GM12878 (cell line): ENCODE results near the gene PLXNA4. TPM values are rescaled to one million over a fixed set of nuclear protein-coding genes. Genes with fewer than 3 reads are reported as not detected.

ENCODE experiments used
- ATAC-seq: fragments of 200-7000 bp; cut with Tn5 transposase; 3 replicates; pipeline ENCODE4 v1.9.1; 2020; ENCODE audit warnings: mild to moderate bottlenecking, moderate library complexity
- BruUV-seq: library from RNA; stranded (reverse); fragments of 400-500 nt; replicated peaks from 2 replicates; lab custom pipeline; 2021; lab: Mats Ljungman, UMichigan
- CTCF ChIA-PET: fragments of 300-600 bp; sonication (Branson Sonifier 250); formaldehyde crosslinking; extraction: SDS; loops from one replicate; lab custom pipeline; 2021; ENCODE audit warnings: inconsistent platforms; lab: Yijun Ruan, JAX
- POLR2A ChIA-PET: fragments of 350-600 bp; formaldehyde crosslinking; extraction: SDS; loops from one replicate; lab custom pipeline; 2021; ENCODE audit warnings: inconsistent platforms; lab: Charles Lee
- RAD21 ChIA-PET: fragments of 300-600 bp; sonication (Branson Sonifier 250); formaldehyde crosslinking; loops from one replicate; lab custom pipeline; 2023; ENCODE audit warnings: antibody characterized with exemption; ENCODE audit not compliant: unreplicated experiment; lab: Charles Lee
- SMC1A ChIA-PET: fragments of 300-600 bp; sonication (Branson Sonifier 250); formaldehyde crosslinking; loops from one replicate; lab custom pipeline; 2023; ENCODE audit not compliant: unreplicated experiment, uncharacterized antibody; lab: Charles Lee
- DNase-seq: peaks from one replicate; pipeline ENCODE4 v3.0.0-alpha.2; 2011; ENCODE audit warnings: low read depth, low spot score
- FAIRE-seq: peaks from 3 replicates; lab custom pipeline; 2011; peaks lifted over from hg19 to GRCh38; lab: Jason Lieb, UNC
- H2AFZ ChIP-seq: 2 replicates; pipeline ENCODE4 v1.6.0; 2011; ENCODE audit warnings: low read depth, low read length, control low read depth; ENCODE audit not compliant: control insufficient read depth
- H3K27ac ChIP-seq: 2 replicates; pipeline ENCODE4 v1.5.1; 2011; ENCODE audit warnings: control low read depth; ENCODE audit not compliant: control insufficient read depth, insufficient read depth
- H3K27me3 ChIP-seq, 2 experiments: replicated peaks in 1 of 2; 2 replicates each; pipeline versions ENCODE4 v1.6.0 to v1.6.1; 2011; ENCODE audit warnings: low read length in 1 of 2; ENCODE audit not compliant: control insufficient read depth in 2 of 2, insufficient read depth in 2 of 2
- H3K36me3 ChIP-seq, 2 experiments: 2 replicates each; pipeline ENCODE4 v1.5.1; 2011; ENCODE audit warnings: low read length in 1 of 2; ENCODE audit not compliant: control insufficient read depth in 2 of 2, insufficient read depth in 2 of 2
- H3K4me1 ChIP-seq: 2 replicates; pipeline ENCODE4 v1.6.1; 2011; ENCODE audit warnings: mild to moderate bottlenecking, low read length, moderate library complexity, mixed read lengths; ENCODE audit not compliant: control insufficient read depth, insufficient read depth
- H3K4me2 ChIP-seq: 2 replicates; pipeline ENCODE4 v1.6.0; 2011; ENCODE audit warnings: control low read depth; ENCODE audit not compliant: control insufficient read depth, insufficient read depth
- H3K4me3 ChIP-seq: fragments of 200-600 bp; sonication (generic); 2 replicates; pipeline ENCODE4 v1.5.1; 2016
- H3K79me2 ChIP-seq: 2 replicates; pipeline ENCODE4 v1.6.0; 2011; ENCODE audit warnings: low read length; ENCODE audit not compliant: control insufficient read depth, insufficient read depth
- H3K9ac ChIP-seq: 2 replicates; pipeline ENCODE4 v1.8.0; 2011; ENCODE audit warnings: low read length, control low read depth, mixed read lengths; ENCODE audit not compliant: control insufficient read depth, insufficient read depth
- H3K9me3 ChIP-seq: replicated peaks from 3 replicates; pipeline ENCODE4 v1.5.1; 2011; ENCODE audit warnings: mild to moderate bottlenecking, low read length; ENCODE audit not compliant: control insufficient read depth, insufficient read depth
- H4K20me1 ChIP-seq: 2 replicates; pipeline ENCODE4 v1.6.0; 2011; ENCODE audit not compliant: control insufficient read depth, insufficient read depth
- BACH1 ChIP-seq: fragments of 450-650 bp; IDR thresholded peaks from 2 replicates; pipeline ENCODE4 v1.6.1; 2017; ENCODE audit warnings: mild to moderate bottlenecking, borderline replicate concordance
- BCLAF1 ChIP-seq: fragments of 450-650 bp; IDR thresholded peaks from 2 replicates; pipeline ENCODE4 v1.6.1; 2017; ENCODE audit warnings: antibody characterized with exemption, mild to moderate bottlenecking, moderate library complexity
- BHLHE40 ChIP-seq, 2 experiments: fragments of 450-650 bp in 1 of 2; IDR thresholded peaks; 2 replicates each; pipeline ENCODE4 v1.6.1; 2011 to 2017; ENCODE audit warnings: low read depth in 2 of 2, borderline replicate concordance in 1 of 2, improper control_type of control experiment in 1 of 2, low read length in 1 of 2, mild to moderate bottlenecking in 1 of 2
- BRCA1 ChIP-seq: IDR thresholded peaks from 2 replicates; pipeline ENCODE4 v1.6.1; 2011; ENCODE audit warnings: low read depth, low read length, improper control_type of control experiment
- CHD2 ChIP-seq: IDR thresholded peaks from 2 replicates; pipeline ENCODE4 v1.6.1; 2011; ENCODE audit warnings: low read depth, low read length, improper control_type of control experiment, borderline replicate concordance
- CHD4 ChIP-seq: fragments of 200-600 bp; sonication (generic); IDR thresholded peaks from 2 replicates; pipeline ENCODE4 v1.6.1; 2016; ENCODE audit warnings: mild to moderate bottlenecking
- HSF1 ChIP-seq: fragments of 150-350 bp; IDR thresholded peaks from 2 replicates; pipeline ENCODE4 v1.6.1; 2014; ENCODE audit warnings: mild to moderate bottlenecking, low read depth, low read length
- IKZF2 ChIP-seq, 2 experiments: fragments of 450-650 bp; IDR thresholded peaks; 2 replicates each; pipeline ENCODE4 v1.6.1; 2017; ENCODE audit warnings: mild to moderate bottlenecking in 2 of 2, moderate library complexity in 2 of 2
- IRF3 ChIP-seq: fragments of 450-650 bp; IDR thresholded peaks from 2 replicates; pipeline ENCODE4 v1.6.1; 2014; ENCODE audit warnings: mild to moderate bottlenecking
- IRF4 ChIP-seq: IDR thresholded peaks from 2 replicates; pipeline ENCODE4 v1.6.1; 2011; ENCODE audit warnings: low read depth, low read length
- KAT2A ChIP-seq: conservative IDR thresholded peaks from 2 replicates; pipeline ENCODE4 v1.6.1; 2011; ENCODE audit warnings: low read depth, low read length; ENCODE audit not compliant: control insufficient read depth
- MEF2A ChIP-seq: IDR thresholded peaks from 2 replicates; pipeline ENCODE4 v1.6.1; 2011; ENCODE audit warnings: low read depth, mild to moderate bottlenecking, low read length, moderate library complexity; ENCODE audit not compliant: insufficient read depth
- MEF2B ChIP-seq: fragments of 450-650 bp; IDR thresholded peaks from 2 replicates; pipeline ENCODE4 v1.6.1; 2018; ENCODE audit warnings: mild to moderate bottlenecking, moderate library complexity; ENCODE audit not compliant: partially characterized antibody, poor library complexity, severe bottlenecking
- PML ChIP-seq: IDR thresholded peaks from 2 replicates; pipeline ENCODE4 v1.6.1; 2012; ENCODE audit warnings: low read length, inconsistent platforms
- POLR2A ChIP-seq: IDR thresholded peaks from 2 replicates; pipeline ENCODE4 v1.6.1; 2011; ENCODE audit warnings: low read depth, mild to moderate bottlenecking, low read length
- SKIL ChIP-seq: fragments of 450-650 bp; IDR thresholded peaks from 2 replicates; pipeline ENCODE4 v1.6.1; 2017; ENCODE audit warnings: mild to moderate bottlenecking, low read depth, inconsistent platforms; ENCODE audit not compliant: poor library complexity, severe bottlenecking
- WGBS: methylation state at CpG from one replicate; pipeline ENCODE4 v1.1.6; 2016; ENCODE audit warnings: low lambda C conversion rate; ENCODE audit not compliant: insufficient replicate concordance, insufficient coverage; ENCODE audit errors: missing lambda C conversion rate; 5-methylcytosine and 5-hydroxymethylcytosine counted together
- in situ Hi-C: fragments of 300-500 bp; cut with MboI; formaldehyde crosslinking; loops from 9 replicates; pipeline ENCODE4 v1.14.3; 2018; ENCODE audit warnings: mixed read lengths
- intact Hi-C: fragments of 100-400 bp; cut with micrococcal nuclease; formaldehyde crosslinking; loops from one replicate; pipeline ENCODE4 v1.14.2; 2022; ENCODE audit not compliant: unreplicated experiment
- polyA plus RNA-seq, 11 experiments: library from polyadenylated mRNA; depleted of rRNA in 4 of 11; unstranded in 6 of 11; stranded (reverse) in 5 of 11; fragments of >200 nt; fragmentation: Nextera tagmentation in 4 of 11; fragmentation: Illumina TruSeq in 1 of 11; extraction: Ambion mirVana in 4 of 11; extraction: Trizol in 1 of 11; gene quantifications; 1 replicate in 1 of 11; 2 replicates in 10 of 11; pipeline versions ENCODE4 v1.2.1 to v1.2.3, GENCODE V29; 2011 to 2016; ENCODE audit warnings: inconsistent platforms in 2 of 11, missing spikeins in 2 of 11, low read depth in 1 of 11
- total RNA-seq, 4 experiments: library from RNA; depleted of rRNA in 3 of 4; stranded (reverse); fragments of >200 nt in 3 of 4; fragmentation: Illumina TruSeq in 1 of 4; extraction: Trizol in 1 of 4; gene quantifications; 2 replicates each; pipeline versions ENCODE4 v1.2.1 to v1.2.3, GENCODE V29; 2013 to 2021
- TF ChIP-seq, protein P1 (sequence below): IDR thresholded peaks from 2 replicates; pipeline ENCODE4 v1.6.1; 2012; ENCODE audit warnings: low read length, inconsistent platforms

The PLXNA4 gene
- total and polyA plus RNA-seq, 10 of the 15 experiments (the other 5 are each of a cell fraction or from before 2014, with no cell fraction given): 0.03 TPM; not detected in 9

DNA sequence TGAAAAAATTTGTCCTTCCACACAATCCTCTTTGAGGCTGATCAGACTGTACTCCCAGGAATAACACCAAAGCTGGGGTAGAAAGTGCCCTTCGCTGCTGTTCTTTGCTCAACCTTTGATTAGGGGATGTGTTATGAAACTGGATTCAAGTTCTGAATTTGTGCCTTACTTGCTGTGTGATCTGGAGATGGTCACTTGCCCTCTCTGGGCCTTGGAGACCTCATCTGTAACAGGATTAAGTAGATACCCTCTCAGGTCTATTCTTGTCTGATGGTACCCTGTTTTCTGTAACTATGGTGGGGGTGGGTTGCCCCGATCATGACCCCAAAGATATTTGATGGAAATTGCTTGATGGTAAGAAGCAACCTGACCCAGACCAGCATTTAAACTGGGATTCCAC, 368.5 kb downstream of the PLXNA4 start:
- no peak for ATAC-seq
- Histone ChIP-seq H3K9ac (no peak overlapping the region), H2AFZ (no peak overlapping the region), H3K4me1 (no peaks in the 10 kb centered on the region), H3K4me3 (no peak overlapping the region), H3K36me3 (no peaks in the 10 kb centered on the region), H3K9me3 (no peaks in the 10 kb centered on the region), H3K4me2 (no peak overlapping the region), H4K20me1 (no peaks in the 10 kb centered on the region), H3K27ac (no peak overlapping the region), H3K79me2 (no peaks in the 10 kb centered on the region), H3K27me3 (no peaks in the 10 kb centered on the region; a peak in 1 of 4 replicates)
- in situ Hi-C loops: no loop called here
- FAIRE-seq: no peak
- ChIA-PET CTCF (no interaction called here), POLR2A (no interaction called here), SMC1A (no interaction called here), RAD21 (no interaction called here)
- no TSS peak for BruUV-seq
- intact Hi-C loops: no loop called here
- WGBS: 5% methylated on average over 2 of the region's 2 CpGs
- DNase-seq: no peak
- TF ChIP-seq IRF3: no peak
- no peak for TF ChIP-seq POLR2A
- TF ChIP-seq IRF4: no peak
- TF ChIP-seq BRCA1: no peak
- TF ChIP-seq BHLHE40 (IDR thresholded peaks at IDR 0.05; ENCODE audit: borderline replicate concordance in 1 of 2, low read depth in 2 of 2, low read length in 1 of 2): no peak
- no peak for TF ChIP-seq PML
- TF ChIP-seq BACH1: no peak
- no peak for TF ChIP-seq MEF2B
- no peak for TF ChIP-seq SKIL
- no peak for TF ChIP-seq BCLAF1
- TF ChIP-seq KAT2A: no peak
- TF ChIP-seq, protein P1, sequence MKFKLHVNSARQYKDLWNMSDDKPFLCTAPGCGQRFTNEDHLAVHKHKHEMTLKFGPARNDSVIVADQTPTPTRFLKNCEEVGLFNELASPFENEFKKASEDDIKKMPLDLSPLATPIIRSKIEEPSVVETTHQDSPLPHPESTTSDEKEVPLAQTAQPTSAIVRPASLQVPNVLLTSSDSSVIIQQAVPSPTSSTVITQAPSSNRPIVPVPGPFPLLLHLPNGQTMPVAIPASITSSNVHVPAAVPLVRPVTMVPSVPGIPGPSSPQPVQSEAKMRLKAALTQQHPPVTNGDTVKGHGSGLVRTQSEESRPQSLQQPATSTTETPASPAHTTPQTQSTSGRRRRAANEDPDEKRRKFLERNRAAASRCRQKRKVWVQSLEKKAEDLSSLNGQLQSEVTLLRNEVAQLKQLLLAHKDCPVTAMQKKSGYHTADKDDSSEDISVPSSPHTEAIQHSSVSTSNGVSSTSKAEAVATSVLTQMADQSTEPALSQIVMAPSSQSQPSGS: no peak
- TF ChIP-seq IKZF2 (IDR thresholded peaks at IDR 0.05): no peak
- no peak for TF ChIP-seq CHD4
- no peak for TF ChIP-seq HSF1
- no peak for TF ChIP-seq MEF2A
- no peak for TF ChIP-seq CHD2
